Endothelial cell of umbilical vein (primary cell): Measurements from ENCODE around the gene PTPRO. TPM values are rescaled to one million over a fixed set of nuclear protein-coding genes. Genes with fewer than 3 reads are reported as not detected.

ENCODE experiments used
- BruUV-seq: library from RNA; stranded (reverse); fragments of 400-500 nt; replicated peaks from 2 replicates; lab custom pipeline; 2021; lab: Mats Ljungman, UMichigan
- CTCF ChIA-PET: fragments of 300-600, 350-600 bp; sonication (Branson Sonifier 250); formaldehyde crosslinking; loops from one replicate; lab custom pipeline; 2021; ENCODE audit warnings: antibody characterized with exemption, inconsistent platforms; lab: Charles Lee
- POLR2A ChIA-PET: fragments of 300-600, 350-600 bp; sonication (Branson Sonifier 250); formaldehyde crosslinking; loops from one replicate; lab custom pipeline; 2021; ENCODE audit warnings: antibody characterized with exemption, inconsistent platforms; lab: Charles Lee
- DNase-seq: peaks from one replicate; pipeline ENCODE4 v3.0.0-alpha.2; 2011; ENCODE audit warnings: low read depth, low spot score
- FAIRE-seq: peaks from 2 replicates; lab custom pipeline; 2011; peaks lifted over from hg19 to GRCh38; lab: Jason Lieb, UNC
- H2AFZ ChIP-seq: 2 replicates; pipeline ENCODE4 v1.6.0; 2012; ENCODE audit warnings: low read depth, low read length, control low read depth, inconsistent platforms
- H3K27ac ChIP-seq: 2 replicates; pipeline ENCODE4 v1.5.1; 2011; ENCODE audit warnings: low read depth, mild to moderate bottlenecking, control low read depth, low read length, moderate library complexity; ENCODE audit not compliant: insufficient read depth
- H3K27me3 ChIP-seq, 2 experiments: 2 replicates each; pipeline versions ENCODE4 v1.6.0 to v1.6.1; 2011; ENCODE audit warnings: low read length in 2 of 2, mixed read lengths in 1 of 2; ENCODE audit not compliant: control insufficient read depth in 2 of 2, insufficient read depth in 2 of 2
- H3K36me3 ChIP-seq, 2 experiments: 2 replicates in 1 of 2; 3 replicates in 1 of 2; pipeline ENCODE4 v1.5.1; 2011; ENCODE audit warnings: low read length in 2 of 2, mild to moderate bottlenecking in 1 of 2, moderate library complexity in 1 of 2; ENCODE audit not compliant: control insufficient read depth in 2 of 2, insufficient read depth in 2 of 2; ENCODE audit errors: extremely low read depth in 1 of 2
- H3K4me1 ChIP-seq: 3 replicates; pipeline ENCODE4 v1.5.1; 2011; ENCODE audit warnings: mild to moderate bottlenecking, low read length; ENCODE audit not compliant: control insufficient read depth, insufficient read depth; ENCODE audit errors: extremely low read depth
- H3K4me2 ChIP-seq: 2 replicates; pipeline ENCODE4 v1.6.1; 2011; ENCODE audit warnings: low read length, control low read depth, mixed read lengths; ENCODE audit not compliant: insufficient read depth
- H3K4me3 ChIP-seq, 3 experiments: fragments of 200-600 bp in 1 of 3; sonication (generic), shearing (Covaris generic) in 1 of 3; replicated peaks in 1 of 3; 2 replicates each; pipeline ENCODE4 v1.5.1; 2011 to 2016; ENCODE audit warnings: control low read depth in 3 of 3, low read length in 3 of 3, mild to moderate bottlenecking in 2 of 3, inconsistent platforms in 1 of 3, low read depth in 1 of 3, moderate library complexity in 1 of 3; ENCODE audit not compliant: insufficient read depth in 1 of 3
- H3K79me2 ChIP-seq: 2 replicates; pipeline ENCODE4 v1.6.0; 2012; ENCODE audit warnings: low read length, inconsistent platforms; ENCODE audit not compliant: control insufficient read depth, insufficient read depth
- H3K9ac ChIP-seq: replicated peaks from 2 replicates; pipeline ENCODE3; 2011; ENCODE audit warnings: low read length, control low read depth; ENCODE audit not compliant: insufficient read depth; ENCODE audit errors: extremely low read depth
- H3K9me1 ChIP-seq: replicated peaks from 3 replicates; pipeline ENCODE4 v1.6.0; 2011; ENCODE audit warnings: mild to moderate bottlenecking, low read length; ENCODE audit not compliant: control insufficient read depth, insufficient read depth; ENCODE audit errors: extremely low read depth
- H3K9me3 ChIP-seq: replicated peaks from 2 replicates; pipeline ENCODE4 v1.5.1; 2012; ENCODE audit warnings: low read length, inconsistent platforms; ENCODE audit not compliant: control insufficient read depth, insufficient read depth
- H4K20me1 ChIP-seq: replicated peaks from 2 replicates; pipeline ENCODE3; 2011; ENCODE audit warnings: mild to moderate bottlenecking, low read length; ENCODE audit not compliant: control insufficient read depth, insufficient read depth; ENCODE audit errors: extremely low read depth
- EZH2 ChIP-seq: IDR thresholded peaks from 2 replicates; pipeline ENCODE4 v1.6.1; 2012; ENCODE audit warnings: borderline replicate concordance, low read depth, mild to moderate bottlenecking, moderate library complexity, low read length, inconsistent platforms; ENCODE audit not compliant: severe bottlenecking
- FOS ChIP-seq: IDR thresholded peaks from 2 replicates; pipeline ENCODE4 v1.6.1; 2011; ENCODE audit warnings: mild to moderate bottlenecking, low read length, moderate library complexity, borderline replicate concordance; ENCODE audit not compliant: insufficient read depth
- GATA2 ChIP-seq: IDR thresholded peaks from 2 replicates; pipeline ENCODE4 v1.7.0; 2011; ENCODE audit warnings: low read depth, mild to moderate bottlenecking, moderate library complexity, mixed read lengths, low read length; ENCODE audit not compliant: insufficient read length, insufficient read depth
- JUN ChIP-seq: IDR thresholded peaks from 2 replicates; pipeline ENCODE4 v1.6.1; 2011; ENCODE audit warnings: borderline replicate concordance, low read depth; ENCODE audit not compliant: insufficient read length, insufficient read depth
- MAX ChIP-seq: IDR thresholded peaks from 2 replicates; pipeline ENCODE4 v1.6.1; 2011; ENCODE audit not compliant: insufficient read depth, insufficient read length
- MYC ChIP-seq: IDR thresholded peaks from one replicate; pipeline ENCODE4 v1.6.1; 2011; ENCODE audit warnings: mild to moderate bottlenecking, low read depth, low read length
- POLR2A ChIP-seq: IDR thresholded peaks from 2 replicates; pipeline ENCODE4 v1.6.1; 2012; ENCODE audit warnings: low read depth, mild to moderate bottlenecking, control low read depth, low read length
- POLR2AphosphoS5 ChIP-seq: IDR thresholded peaks from 2 replicates; pipeline ENCODE4 v1.6.1; 2012; ENCODE audit warnings: low read depth, mild to moderate bottlenecking, control low read depth, low read length, moderate library complexity; ENCODE audit not compliant: insufficient read depth
- dilution Hi-C: fragments of 300-500 bp; cut with MboI; formaldehyde crosslinking; loops from one replicate; pipeline ENCODE4 v1.15.0; 2019; ENCODE audit warnings: low sequenced_read_pairs; ENCODE audit not compliant: extremely low pct_ligation_motif_present
- intact Hi-C: fragments of 100-400 bp; cut with micrococcal nuclease; formaldehyde crosslinking; loops from one replicate; pipeline ENCODE4 v1.10.0; 2022
- polyA plus RNA-seq, 4 experiments: library from polyadenylated mRNA; depleted of rRNA in 3 of 4; stranded (reverse) in 3 of 4; unstranded in 1 of 4; fragments of >200 nt; gene quantifications; 2 replicates each; pipeline versions ENCODE4 v1.2.1 to v1.2.3, GENCODE V29; 2011 to 2012; ENCODE audit warnings: missing spikeins in 1 of 4
- total RNA-seq: library from RNA; stranded (reverse); gene quantifications from 2 replicates; pipeline ENCODE4 v1.2.3, GENCODE V29; 2021
- TF ChIP-seq, protein P1 (sequence below), 2 donors: IDR thresholded peaks; 1 replicate in 1 of 2; 2 replicates in 1 of 2; pipeline ENCODE4 v1.5.1; 2011; ENCODE audit warnings: low read length in 2 of 2, mild to moderate bottlenecking in 2 of 2, moderate library complexity in 2 of 2, control low read depth in 1 of 2, inconsistent platforms in 1 of 2, low read depth in 1 of 2; ENCODE audit not compliant: insufficient read depth in 1 of 2; ENCODE audit errors: extremely low read depth in 1 of 2

The PTPRO gene
- total and polyA plus RNA-seq, 2 donors (not counting 3 experiments of a cell fraction or from before 2014, with no cell fraction given), result not detected

DNA sequence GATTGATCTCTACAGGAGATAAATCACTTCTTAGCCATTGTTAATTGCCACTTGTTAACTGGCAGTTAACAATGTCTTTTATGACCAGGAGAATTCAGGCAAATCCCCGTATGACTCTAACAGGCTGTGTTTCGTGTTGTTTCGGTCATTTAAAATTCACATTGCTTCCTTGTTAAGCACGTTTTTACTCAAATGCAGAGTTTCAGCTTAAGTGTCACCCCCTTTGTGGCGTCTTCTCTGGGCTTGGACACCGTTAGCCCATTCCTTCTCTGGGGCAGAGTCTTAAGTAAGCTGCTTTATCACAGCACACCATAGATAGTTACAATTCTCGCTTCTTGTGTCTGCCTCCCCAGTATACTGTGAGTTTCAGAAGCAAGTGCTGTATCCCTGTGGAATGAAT, 261.5 kb downstream of the PTPRO start:
- FAIRE-seq, result no peak
- POLR2A ChIA-PET, result no interaction called here
- H2AFZ ChIP-seq, result no peak overlapping the region

More for the DNA sequence above, 261.5 kb downstream of the PTPRO start:
- Histone ChIP-seq H3K27ac (no peak overlapping the region), H3K27me3 (peaks cover 5 to 11% of the 10 kb centered on the region in 2 experiments), H3K4me2 (no peak overlapping the region), H4K20me1 (no peaks in the 10 kb centered on the region), H3K36me3 (no peaks in the 10 kb centered on the region), H3K79me2 (no peaks in the 10 kb centered on the region), H3K4me3 (no peak overlapping the region), H3K9me3 (no peaks in the 10 kb centered on the region), H3K9me1 (no peaks in the 10 kb centered on the region), H3K4me1 (no peaks in the 10 kb centered on the region), H3K9ac (no peak overlapping the region)
- CTCF ChIA-PET, result interaction anchor here (1.0 to 8.9 kb wide), 37 partner anchors 9 to 356 kb away, joined by 3 to 202 read pairs (median 7); partner anchors contain the start of gene EPS8
- dilution Hi-C loops, result no loop called here
- BruUV-seq, result no TSS peak
- intact Hi-C loops, result loop anchor here (1.0 kb wide), 2 partner anchors 52 to 308 kb away; no protein-coding TSS in a partner anchor
- no peak for DNase-seq
- TF ChIP-seq MYC, result no peak
- TF ChIP-seq GATA2, result no peak
- TF ChIP-seq EZH2, result no peak
- TF ChIP-seq JUN, result no peak
- TF ChIP-seq, protein P1, sequence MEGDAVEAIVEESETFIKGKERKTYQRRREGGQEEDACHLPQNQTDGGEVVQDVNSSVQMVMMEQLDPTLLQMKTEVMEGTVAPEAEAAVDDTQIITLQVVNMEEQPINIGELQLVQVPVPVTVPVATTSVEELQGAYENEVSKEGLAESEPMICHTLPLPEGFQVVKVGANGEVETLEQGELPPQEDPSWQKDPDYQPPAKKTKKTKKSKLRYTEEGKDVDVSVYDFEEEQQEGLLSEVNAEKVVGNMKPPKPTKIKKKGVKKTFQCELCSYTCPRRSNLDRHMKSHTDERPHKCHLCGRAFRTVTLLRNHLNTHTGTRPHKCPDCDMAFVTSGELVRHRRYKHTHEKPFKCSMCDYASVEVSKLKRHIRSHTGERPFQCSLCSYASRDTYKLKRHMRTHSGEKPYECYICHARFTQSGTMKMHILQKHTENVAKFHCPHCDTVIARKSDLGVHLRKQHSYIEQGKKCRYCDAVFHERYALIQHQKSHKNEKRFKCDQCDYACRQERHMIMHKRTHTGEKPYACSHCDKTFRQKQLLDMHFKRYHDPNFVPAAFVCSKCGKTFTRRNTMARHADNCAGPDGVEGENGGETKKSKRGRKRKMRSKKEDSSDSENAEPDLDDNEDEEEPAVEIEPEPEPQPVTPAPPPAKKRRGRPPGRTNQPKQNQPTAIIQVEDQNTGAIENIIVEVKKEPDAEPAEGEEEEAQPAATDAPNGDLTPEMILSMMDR (IDR thresholded peaks at IDR 0.05; ENCODE audit: extremely low read depth in 1 of 2, insufficient read depth in 1 of 2, low read depth in 1 of 2, low read length in 2 of 2), result no peak
- no peak for TF ChIP-seq MAX
- no peak for TF ChIP-seq POLR2A
- no peak for TF ChIP-seq FOS
- TF ChIP-seq POLR2AphosphoS5, result no peak
